HG03432 (cell line): Measurements from ENCODE around the gene SLCO1B1.
"Not testable (repeated sequence)": the region's sequence is repeated elsewhere in the genome, so short reads cannot be mapped to it uniquely, and the experiment has no call there.

ENCODE experiments used
- ATAC-seq: cut with Tn5 transposase; IDR thresholded peaks from one replicate; pipeline ENCODE4 v1.9.1; 2021; ENCODE audit warnings: mild to moderate bottlenecking, moderate library complexity; ENCODE audit not compliant: unreplicated experiment

Gene SLCO1B1, protein sequence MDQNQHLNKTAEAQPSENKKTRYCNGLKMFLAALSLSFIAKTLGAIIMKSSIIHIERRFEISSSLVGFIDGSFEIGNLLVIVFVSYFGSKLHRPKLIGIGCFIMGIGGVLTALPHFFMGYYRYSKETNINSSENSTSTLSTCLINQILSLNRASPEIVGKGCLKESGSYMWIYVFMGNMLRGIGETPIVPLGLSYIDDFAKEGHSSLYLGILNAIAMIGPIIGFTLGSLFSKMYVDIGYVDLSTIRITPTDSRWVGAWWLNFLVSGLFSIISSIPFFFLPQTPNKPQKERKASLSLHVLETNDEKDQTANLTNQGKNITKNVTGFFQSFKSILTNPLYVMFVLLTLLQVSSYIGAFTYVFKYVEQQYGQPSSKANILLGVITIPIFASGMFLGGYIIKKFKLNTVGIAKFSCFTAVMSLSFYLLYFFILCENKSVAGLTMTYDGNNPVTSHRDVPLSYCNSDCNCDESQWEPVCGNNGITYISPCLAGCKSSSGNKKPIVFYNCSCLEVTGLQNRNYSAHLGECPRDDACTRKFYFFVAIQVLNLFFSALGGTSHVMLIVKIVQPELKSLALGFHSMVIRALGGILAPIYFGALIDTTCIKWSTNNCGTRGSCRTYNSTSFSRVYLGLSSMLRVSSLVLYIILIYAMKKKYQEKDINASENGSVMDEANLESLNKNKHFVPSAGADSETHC

DNA sequence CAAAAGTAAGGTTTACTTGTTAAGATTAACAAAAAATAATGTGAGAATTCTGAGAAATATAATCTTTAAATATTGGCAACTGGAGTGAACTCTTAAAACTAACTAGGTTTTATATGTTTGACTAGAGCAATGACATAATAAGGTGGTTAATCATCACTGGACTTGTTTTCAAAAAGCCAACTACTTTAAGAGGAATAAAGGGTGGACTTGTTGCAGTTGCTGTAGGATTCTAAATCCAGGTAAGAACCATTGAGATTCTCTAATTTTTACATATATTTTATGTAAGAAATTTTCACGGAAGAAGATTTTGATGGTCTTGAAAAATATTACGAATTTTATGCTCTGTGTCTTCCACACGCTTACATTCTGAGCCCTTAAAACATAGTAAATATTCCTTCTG lies at the start of gene SLCO1B1:
SLCO1B1 (plus strand) TSS at position 197 of the 400 bp plus-strand sequence. CDS start 10,381 bp downstream, outside the sequence.
- no peak for ATAC-seq

GRCh38 chr12:21084753-21085152 lies 46.2 kb upstream of the SLCO1B1 start:
- not testable (repeated sequence) for ATAC-seq

GRCh38 chr12:21111732-21112131 lies 19.3 kb upstream of the SLCO1B1 start:
- ATAC-seq, result no peak

DNA sequence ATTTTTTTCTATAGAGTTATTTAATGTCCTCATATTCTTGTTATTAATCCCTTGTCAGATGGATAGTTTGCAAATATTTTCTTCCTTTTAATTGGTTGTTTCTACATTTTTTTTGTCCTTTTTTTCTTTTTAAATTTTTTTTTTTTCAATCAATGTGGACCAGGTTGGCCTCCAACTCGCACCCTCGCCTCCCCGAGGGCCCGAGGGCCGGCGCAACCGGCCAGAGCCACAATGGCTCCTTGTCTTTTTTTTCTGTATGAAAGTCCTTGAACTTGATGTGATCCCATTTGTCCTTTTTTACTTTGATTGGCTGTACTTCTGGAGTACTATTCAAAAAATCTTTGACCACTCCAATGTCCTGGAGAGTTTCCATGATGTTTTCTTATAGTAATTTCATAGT lies 17.7 kb upstream of the SLCO1B1 start:
- ATAC-seq, result no peak

- ATAC-seq, result no peak
Measured at GRCh38 chr12:21117995-21118394, 13.0 kb upstream of the SLCO1B1 start.

- no peak for ATAC-seq
Measured at GRCh38 chr12:21118760-21119159, 12.2 kb upstream of the SLCO1B1 start.

DNA sequence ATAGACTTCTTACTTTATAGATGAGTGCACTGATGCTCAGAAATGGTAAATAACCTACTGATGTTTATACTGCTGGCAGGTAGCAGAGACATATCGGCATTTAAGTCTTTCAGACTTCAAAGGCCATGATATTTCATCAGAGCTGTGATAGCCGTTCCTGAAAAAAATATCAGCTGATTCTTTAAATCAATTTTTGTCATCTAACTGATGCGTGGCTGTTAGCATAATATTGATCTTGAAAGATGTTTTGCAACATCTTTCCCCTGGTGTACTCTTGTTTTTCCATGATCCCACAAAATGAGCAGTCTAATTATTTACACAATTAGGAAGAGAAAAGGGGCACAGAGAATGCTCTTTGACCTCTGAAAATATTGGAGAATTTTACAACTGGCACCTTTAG lies 1.6 kb upstream of the SLCO1B1 start:
- no peak for ATAC-seq

- ATAC-seq, result no peak
Measured at GRCh38 chr12:21129906-21130305, 1.1 kb upstream of the SLCO1B1 start.

DNA sequence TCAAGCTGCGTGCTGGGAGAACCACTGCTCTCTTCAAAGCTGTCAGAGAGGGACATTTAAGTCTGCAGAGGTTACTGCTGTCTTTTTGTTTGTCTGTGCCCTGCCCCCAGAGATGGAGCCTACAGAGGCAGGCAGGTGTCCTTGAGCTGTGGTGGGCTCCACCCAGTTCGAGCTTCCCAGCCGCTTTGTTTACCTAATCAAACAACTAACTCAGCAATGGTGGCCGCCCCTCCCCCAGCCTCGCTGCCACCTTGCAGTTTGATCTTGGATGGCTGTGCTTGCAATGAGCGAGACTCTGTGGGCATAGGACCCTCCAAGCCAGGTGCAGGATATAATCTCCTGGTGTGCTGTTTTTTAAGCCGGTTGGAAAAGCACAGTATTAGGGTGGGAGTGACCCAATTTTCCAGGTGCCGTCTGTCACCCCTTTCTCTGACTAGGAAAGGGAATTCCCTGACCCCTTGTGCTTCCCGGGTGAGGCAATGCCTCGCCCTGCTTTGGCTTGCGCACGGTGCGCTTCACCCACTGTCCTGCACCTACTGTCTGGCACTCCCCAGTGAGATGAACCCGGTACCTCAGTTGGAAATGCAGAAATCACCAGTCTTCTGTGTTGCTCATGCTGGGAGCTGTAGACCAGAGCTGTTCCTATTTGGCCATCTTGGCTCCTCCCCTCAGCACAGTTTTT lies 6.5 kb downstream of the SLCO1B1 start:
- not testable (repeated sequence) for ATAC-seq

DNA sequence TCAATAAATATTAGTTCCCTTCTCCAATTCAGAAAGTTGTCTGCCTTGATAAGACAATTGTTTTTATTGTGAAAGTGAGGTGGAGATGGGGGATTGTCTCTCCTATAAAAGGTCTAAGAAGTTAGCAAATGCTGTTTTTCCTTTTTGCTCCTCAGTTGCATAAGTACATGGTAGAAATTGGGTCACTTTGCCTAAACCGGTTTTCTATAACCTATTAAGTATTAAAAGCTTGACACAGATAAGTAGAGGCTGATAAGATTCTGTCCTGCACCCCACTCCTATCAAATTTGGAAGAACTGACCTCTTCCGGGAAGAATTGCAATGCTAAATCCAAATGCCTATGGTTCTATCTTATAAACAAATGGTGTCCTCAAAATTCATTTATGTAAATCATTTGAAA lies 7.0 kb downstream of the SLCO1B1 start:
- ATAC-seq, result no peak

DNA sequence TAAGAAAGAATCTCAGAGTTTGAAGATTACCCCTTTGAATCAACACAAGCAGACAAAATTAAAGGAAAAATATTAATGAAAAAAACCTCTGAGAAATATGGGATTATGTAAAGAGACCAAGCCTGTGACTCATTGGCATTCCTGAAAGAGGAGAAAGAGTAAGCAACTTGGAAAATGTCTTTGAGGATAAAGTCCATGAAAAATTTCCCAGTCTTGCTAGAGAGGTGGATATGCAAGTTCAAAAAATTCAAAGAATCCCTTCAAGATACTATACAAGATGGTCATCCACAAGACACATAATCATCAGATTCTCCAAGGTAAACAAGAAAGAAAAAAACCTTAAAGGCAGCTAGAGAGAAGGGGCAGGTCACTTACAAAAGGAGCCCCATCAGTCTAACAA lies 13.3 kb downstream of the SLCO1B1 start:
- ATAC-seq, result no peak

GRCh38 chr12:21149861-21150260 lies 18.9 kb downstream of the SLCO1B1 start:
- not testable (repeated sequence) for ATAC-seq

DNA sequence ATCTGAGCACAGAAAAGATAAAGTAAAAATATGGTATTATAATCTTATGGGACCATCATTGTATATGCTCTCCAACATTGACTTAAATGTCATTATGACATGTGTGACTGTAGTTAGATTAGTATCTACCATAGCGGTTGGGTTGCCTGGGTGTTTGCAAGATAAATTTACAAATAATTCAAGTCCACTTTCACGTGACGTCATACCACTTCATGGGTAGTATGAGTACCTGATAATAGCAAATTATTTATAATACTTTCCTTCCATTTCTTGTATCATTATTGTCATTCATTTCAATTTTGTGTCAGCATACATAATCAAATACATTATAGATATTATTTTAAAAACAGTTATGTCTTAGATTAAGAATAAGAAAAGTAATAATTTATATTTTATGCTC lies 20.2 kb downstream of the SLCO1B1 start:
- ATAC-seq, result no peak

GRCh38 chr12:21155522-21156351 lies 24.7 kb downstream of the SLCO1B1 start:
- no peak for ATAC-seq

DNA sequence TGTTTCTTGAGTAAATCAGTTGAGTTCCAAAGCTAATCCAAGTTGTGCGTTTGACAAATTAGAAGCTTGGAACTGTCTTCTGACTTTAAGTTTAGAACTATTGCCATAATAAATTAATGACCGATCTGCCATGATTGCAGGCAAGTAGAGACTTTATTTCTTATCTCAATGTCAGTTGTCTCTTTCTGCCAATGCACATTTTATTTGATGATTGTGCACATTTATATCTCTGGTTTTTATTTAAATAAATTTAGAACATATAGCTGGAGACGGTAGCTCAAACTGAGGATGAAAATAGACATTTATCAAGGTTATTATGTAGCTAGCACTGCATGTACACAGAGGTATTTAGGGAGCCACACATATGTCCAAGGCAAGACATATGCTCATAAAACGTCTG lies 34.1 kb downstream of the SLCO1B1 start:
- no peak for ATAC-seq

DNA sequence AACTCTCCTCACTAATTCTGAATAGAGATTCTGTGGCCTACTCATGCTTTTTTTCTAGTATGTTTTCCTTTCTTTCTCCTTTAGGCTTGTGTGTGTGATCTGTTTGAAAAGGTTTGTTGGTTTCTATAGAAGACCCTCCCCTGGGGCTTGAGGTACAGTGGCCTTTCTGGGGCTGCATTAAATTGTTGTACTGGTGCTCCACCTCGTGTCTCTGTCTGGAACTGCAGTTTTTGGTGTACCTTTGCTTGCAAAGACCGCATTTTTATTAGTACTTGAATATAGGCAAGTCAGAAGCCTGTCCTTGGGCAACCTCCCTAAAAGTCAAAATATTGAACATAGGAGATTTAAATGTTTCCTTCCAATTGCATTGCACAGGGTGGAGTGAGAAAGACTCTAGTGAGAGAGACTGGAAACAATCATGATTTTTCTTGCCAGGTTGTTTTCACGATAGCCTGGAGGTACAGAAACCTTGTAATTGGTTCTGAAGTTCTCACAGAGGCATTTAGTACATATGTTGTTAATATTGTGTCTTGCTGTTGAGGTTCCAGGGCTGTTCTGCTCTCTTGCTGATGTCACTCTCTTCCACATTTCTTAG lies 39.0 kb downstream of the SLCO1B1 start:
- ATAC-seq, result peak; percentile 88

- ATAC-seq, result no peak
Measured at GRCh38 chr12:21172079-21172478, 41.1 kb downstream of the SLCO1B1 start.

- ATAC-seq, result no peak
Measured at GRCh38 chr12:21183721-21184275, 52.8 kb downstream of the SLCO1B1 start.

DNA sequence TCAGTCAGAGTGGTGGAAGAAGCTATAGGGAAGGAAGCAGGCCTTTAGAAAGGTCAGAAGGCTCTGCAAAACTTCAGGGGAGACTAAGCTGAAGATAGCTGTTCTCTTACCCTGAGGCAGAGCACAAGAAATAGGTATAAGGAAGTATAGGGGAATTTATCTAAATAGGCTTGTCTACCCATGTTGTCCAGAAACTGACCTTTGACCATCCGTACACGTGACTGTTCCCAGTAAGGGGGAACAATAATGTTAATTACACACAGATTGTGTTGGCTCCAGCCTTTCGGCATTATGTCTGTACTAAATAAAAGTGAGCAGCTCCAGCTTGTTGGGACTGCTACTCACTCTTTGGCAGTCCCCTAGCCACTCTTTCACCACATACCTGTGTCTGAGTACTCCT lies 59.0 kb downstream of the SLCO1B1 start:
- no peak for ATAC-seq

DNA sequence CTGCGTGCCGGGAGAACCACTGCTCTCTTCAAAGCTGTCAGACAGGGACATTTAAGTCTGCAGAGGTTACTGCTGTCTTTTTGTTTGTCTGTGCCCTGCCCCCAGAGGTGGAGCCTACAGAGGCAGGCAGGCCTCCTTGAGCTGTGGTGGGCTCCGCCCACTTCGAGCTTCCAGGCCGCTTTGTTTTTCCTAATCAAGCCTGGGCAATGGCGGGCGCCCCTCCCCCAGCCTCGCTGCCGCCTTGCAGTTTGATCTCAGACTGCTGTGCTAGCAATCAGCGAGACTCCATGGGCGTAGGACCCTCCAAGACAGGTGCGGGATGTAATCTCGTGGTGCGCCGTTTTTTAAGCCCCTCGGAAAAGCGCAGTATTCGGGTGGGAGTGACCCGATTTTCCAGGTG lies 83.4 kb downstream of the SLCO1B1 start:
- not testable (repeated sequence) for ATAC-seq
